AG09309 (cell line): Measurements from ENCODE around the gene ZDHHC8.

Source experiments
- DNase-seq: peaks from one replicate; pipeline ENCODE4 v3.0.0-alpha.2; 2010; ENCODE audit warnings: low read depth
- H3K4me3 ChIP-seq: 2 replicates; pipeline ENCODE4 v1.5.1; 2011; ENCODE audit warnings: mild to moderate bottlenecking, low read depth, low read length, moderate library complexity; ENCODE audit not compliant: control insufficient read depth
- TF ChIP-seq, protein P1 (sequence below): IDR thresholded peaks from 2 replicates; pipeline ENCODE4 v1.5.1; 2011; ENCODE audit warnings: mild to moderate bottlenecking, low read depth, low read length, inconsistent platforms; ENCODE audit not compliant: insufficient read depth, control insufficient read depth; ENCODE audit errors: missing control alignments

Gene ZDHHC8

DNA sequence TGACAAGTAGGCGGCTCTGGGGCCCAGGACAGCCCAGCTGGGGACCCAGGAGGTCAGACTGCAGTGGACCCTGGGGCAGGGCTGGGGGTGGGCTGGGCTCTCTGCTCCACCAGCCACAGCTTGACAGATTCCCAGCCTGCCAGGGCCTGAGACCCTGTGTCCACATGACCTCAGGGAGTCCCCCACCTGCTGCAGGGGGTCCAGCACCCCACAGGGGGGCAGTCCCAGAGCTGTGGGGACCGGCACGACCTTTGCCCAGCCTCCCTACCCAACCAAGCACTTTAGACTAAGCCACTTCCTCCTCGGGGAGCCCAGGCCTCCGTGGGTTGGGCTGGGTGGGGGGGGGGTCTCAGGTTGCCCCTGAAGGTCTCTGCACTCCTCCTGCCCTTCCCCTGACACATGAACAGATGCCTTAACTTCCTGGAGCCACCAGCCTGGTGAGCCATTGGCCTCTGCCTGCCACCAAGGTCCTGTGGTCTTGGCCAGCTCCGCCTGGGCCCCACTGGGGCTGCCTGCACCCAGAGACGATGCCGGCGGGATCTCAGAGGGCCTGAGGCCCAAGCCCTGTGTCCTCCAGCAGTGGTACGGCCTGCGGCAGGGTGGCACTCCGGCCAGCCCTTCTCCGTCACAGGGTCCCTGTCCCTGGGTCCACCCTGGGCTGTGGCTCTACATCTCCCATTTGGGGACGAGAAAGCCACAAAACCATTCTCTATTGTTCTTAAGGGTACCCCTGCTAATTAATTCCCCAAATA is 15.8 kb downstream of the ZDHHC8 start:
- TF ChIP-seq, protein P1, sequence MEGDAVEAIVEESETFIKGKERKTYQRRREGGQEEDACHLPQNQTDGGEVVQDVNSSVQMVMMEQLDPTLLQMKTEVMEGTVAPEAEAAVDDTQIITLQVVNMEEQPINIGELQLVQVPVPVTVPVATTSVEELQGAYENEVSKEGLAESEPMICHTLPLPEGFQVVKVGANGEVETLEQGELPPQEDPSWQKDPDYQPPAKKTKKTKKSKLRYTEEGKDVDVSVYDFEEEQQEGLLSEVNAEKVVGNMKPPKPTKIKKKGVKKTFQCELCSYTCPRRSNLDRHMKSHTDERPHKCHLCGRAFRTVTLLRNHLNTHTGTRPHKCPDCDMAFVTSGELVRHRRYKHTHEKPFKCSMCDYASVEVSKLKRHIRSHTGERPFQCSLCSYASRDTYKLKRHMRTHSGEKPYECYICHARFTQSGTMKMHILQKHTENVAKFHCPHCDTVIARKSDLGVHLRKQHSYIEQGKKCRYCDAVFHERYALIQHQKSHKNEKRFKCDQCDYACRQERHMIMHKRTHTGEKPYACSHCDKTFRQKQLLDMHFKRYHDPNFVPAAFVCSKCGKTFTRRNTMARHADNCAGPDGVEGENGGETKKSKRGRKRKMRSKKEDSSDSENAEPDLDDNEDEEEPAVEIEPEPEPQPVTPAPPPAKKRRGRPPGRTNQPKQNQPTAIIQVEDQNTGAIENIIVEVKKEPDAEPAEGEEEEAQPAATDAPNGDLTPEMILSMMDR = no peak
- no peak for DNase-seq
- no peak overlapping the region for H3K4me3 ChIP-seq

DNA sequence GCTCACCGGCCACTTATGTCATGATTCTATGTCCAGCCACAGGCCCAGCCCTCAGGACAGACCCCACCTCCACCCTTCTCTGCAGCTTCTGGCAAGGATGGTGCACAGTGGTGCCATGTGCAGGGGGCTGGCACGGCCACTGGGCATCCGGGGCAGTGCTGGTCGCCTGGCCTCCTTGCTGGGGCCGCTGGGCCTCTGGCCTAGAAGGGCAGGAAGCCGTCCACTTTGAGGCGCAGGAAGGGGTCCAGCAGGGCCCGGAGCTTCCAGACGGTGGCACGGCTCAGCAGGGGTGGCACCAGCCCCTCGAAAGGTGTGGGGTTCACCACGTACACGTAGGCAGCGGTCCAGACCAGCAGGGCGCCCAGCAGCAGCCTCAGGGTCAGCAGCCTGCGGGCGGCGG is 16.8 kb downstream of the ZDHHC8 start:
- TF ChIP-seq, protein P1 = no peak
- no peak overlapping the region for H3K4me3 ChIP-seq
- DNase-seq = no peak

DNA sequence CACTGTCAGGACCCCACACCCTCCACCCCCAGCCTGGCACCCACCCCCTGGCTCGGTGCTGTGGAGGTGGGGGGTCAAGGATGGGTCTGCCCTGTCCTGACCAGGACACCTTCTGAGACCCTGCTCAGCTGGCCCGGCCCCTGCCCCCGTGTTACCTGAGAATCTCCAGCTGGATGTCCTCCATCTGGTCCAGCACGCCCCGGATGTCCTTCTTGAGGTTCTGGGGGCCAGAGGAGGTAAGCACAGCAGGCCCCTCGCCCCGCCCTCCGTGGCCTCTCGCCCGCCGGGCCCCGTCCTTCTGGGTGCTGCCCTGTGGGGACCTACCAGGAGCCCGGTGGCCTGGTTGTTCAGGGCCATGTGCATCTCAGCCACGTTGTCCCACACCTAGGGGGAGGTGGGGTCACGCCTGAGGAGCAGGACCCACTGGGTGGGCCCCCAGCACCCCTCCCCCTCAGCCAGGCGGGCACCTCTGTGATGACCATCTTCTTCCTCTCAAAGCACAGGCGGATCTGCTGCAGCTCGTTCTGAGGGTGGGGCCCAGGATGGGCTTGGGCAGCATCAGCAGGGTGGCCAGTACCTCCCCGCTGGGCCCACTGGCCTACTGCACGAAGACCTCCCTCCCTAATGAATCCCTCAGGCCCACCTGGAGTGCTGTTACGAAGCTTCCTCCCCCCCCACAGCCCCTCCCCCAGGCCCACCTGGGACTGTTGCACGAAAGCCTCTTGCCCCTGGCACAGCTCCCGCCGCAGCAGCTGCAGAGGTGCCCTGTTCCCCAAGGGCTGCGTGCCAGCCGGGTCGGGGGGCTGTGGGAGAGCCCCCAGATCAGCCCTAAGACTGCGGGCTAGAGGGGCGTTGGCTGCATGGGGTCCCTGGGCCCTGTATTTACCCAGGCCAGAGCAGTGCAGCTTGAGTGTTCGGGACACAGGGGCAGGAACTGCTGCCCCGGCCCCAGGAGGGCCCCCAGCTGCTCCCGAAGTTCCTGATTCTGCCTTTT is 17.9 kb downstream of the ZDHHC8 start:
- no peak for DNase-seq
- no peak overlapping the region for H3K4me3 ChIP-seq
- TF ChIP-seq, protein P1 = no peak

DNA sequence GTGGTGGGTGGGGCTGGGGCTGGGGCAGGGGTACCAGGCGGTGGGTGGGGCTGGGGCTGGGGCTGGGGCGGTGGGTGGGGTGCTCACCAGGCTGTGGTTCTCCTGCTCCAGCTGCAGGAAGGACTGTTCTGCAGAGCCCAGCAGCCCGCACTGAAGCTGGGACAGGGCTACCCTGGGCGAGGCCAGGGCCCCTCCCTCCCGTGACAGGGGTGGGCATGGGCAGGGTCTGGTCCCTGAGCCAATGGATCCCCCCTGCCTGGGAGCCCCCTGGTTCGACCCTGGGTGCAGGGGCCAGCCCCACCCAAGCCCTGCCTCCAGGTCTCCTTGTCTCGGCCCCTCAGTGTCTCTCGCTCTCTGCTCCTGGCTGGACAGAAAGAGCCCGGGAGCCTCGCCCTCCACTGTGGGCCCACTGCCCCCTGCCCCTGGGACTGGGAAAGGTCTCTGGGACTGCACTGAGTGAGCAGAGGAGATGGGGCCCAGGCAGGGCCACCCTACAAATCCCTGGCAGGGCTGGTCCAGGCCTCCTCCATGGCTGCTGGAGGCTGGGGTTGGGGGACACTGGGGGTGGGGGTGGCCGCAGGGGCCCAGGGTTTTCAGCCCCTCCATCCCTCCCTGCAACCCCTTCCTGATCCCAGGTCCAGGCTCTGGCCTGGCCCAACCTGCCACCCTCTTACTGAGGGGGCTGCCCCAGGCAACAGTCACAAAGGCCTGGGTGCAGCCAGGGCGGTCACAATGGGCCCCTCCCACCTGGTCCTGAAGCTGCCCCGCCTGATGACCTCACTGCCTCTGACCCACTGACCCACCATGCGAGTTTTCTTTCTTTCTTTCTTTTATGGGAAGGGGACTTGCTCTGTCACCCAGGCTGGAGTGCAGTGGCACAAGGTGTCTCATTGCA is 19.0 kb downstream of the ZDHHC8 start, which contains the start of gene CCDC188:
TSS of gene CCDC188 (minus strand) at position 675 of the 895 bp plus-strand sequence. CDS start at position 606, 69 bp downstream.
- no peak for DNase-seq
- H3K4me3 ChIP-seq = no peak within 1 kb of the TSS
- TF ChIP-seq, protein P1 = no peak

DNA sequence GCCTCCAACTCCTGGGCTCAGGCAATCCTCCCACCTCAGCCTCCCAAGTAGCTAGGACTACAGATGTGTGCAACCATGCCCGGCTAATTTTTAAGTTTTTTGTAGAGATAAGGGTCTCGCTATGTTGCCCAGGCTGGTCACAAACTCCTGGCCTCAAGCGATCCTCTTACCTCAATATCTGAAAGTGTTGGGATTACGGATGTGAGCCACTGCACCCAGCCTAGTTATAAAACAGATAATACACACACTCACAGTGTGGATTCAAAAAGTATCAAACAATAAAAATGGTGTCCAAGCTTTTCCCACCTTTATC is 19.6 kb downstream of the ZDHHC8 start:
- H3K4me3 ChIP-seq = no peak overlapping the region
- TF ChIP-seq, protein P1 = no peak
- DNase-seq = no peak

DNA sequence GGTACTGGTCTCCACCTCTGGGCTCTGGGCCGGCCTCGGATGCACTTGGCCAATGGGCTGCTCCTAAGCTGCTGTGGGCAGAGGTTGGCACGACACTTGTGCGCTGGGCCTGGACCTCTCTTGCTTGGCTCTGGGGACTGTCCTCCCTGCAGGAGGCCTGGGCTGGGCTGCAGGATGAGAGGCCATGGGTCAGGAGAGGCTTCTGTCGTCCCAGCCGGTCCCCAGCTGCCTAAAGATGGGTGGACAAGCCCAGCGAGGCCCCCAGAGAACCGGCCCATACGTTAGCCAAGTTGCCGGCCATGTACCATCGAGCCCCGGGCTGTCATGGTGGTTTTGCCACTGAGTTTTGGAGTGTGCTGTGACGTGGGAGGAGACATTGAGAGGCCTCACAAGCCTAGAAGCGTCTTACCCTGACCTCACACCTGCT is 20.9 kb downstream of the ZDHHC8 start:
- DNase-seq = no peak
- no peak overlapping the region for H3K4me3 ChIP-seq
- TF ChIP-seq, protein P1 = no peak
